HG02852 (cell line): ENCODE results near the gene CAPN14.

Experiments used
- ATAC-seq: cut with Tn5 transposase; IDR thresholded peaks from one replicate; pipeline ENCODE4 v1.9.1; 2021; ENCODE audit warnings: mild to moderate bottlenecking, moderate library complexity; ENCODE audit not compliant: unreplicated experiment

CAPN14 gene

GRCh38 chr2:31150120-31150670 is 67.1 kb downstream of the CAPN14 start:
- ATAC-seq = no peak

- ATAC-seq = no peak
Observed at GRCh38 chr2:31148514-31148913, 68.8 kb downstream of the CAPN14 start.

GRCh38 chr2:31147645-31148044 is 69.7 kb downstream of the CAPN14 start:
- ATAC-seq = no peak

- ATAC-seq = no peak
Observed at GRCh38 chr2:31142110-31142509, 75.2 kb downstream of the CAPN14 start.

- no peak for ATAC-seq
Observed at GRCh38 chr2:31141443-31142085, 75.8 kb downstream of the CAPN14 start.

- ATAC-seq = no peak
Observed at GRCh38 chr2:31140151-31140550, 77.2 kb downstream of the CAPN14 start.

GRCh38 chr2:31139671-31140070 is 77.6 kb downstream of the CAPN14 start:
- ATAC-seq = no peak

- ATAC-seq = no peak
Observed at GRCh38 chr2:31138037-31138962, 79.0 kb downstream of the CAPN14 start, which contains the start of gene GALNT14. GALNT14 (minus strand) TSS chr2:31138440; CDS start chr2:31138086, 354 bp downstream.

- ATAC-seq = no peak
Observed at GRCh38 chr2:31137211-31138036, 79.9 kb downstream of the CAPN14 start.

- ATAC-seq = no peak
Observed at GRCh38 chr2:31136732-31137131, 80.6 kb downstream of the CAPN14 start.

GRCh38 chr2:31136000-31136399 is 81.3 kb downstream of the CAPN14 start:
- ATAC-seq = no peak

GRCh38 chr2:31134480-31134879 is 82.8 kb downstream of the CAPN14 start:
- ATAC-seq = no peak

GRCh38 chr2:31132786-31133185 is 84.5 kb downstream of the CAPN14 start:
- ATAC-seq = no peak

- ATAC-seq = no peak
Observed at GRCh38 chr2:31131871-31132270, 85.4 kb downstream of the CAPN14 start.

GRCh38 chr2:31129375-31130171 is 87.7 kb downstream of the CAPN14 start:
- no peak for ATAC-seq

- ATAC-seq = no peak
Observed at GRCh38 chr2:31127931-31128330, 89.4 kb downstream of the CAPN14 start.

- no peak for ATAC-seq
Observed at GRCh38 chr2:31125918-31126695, 91.2 kb downstream of the CAPN14 start.

GRCh38 chr2:31124904-31125303 is 92.4 kb downstream of the CAPN14 start:
- ATAC-seq = no peak
